ENCODE results near the gene ZBTB7A.

Gene ZBTB7A

DNA sequence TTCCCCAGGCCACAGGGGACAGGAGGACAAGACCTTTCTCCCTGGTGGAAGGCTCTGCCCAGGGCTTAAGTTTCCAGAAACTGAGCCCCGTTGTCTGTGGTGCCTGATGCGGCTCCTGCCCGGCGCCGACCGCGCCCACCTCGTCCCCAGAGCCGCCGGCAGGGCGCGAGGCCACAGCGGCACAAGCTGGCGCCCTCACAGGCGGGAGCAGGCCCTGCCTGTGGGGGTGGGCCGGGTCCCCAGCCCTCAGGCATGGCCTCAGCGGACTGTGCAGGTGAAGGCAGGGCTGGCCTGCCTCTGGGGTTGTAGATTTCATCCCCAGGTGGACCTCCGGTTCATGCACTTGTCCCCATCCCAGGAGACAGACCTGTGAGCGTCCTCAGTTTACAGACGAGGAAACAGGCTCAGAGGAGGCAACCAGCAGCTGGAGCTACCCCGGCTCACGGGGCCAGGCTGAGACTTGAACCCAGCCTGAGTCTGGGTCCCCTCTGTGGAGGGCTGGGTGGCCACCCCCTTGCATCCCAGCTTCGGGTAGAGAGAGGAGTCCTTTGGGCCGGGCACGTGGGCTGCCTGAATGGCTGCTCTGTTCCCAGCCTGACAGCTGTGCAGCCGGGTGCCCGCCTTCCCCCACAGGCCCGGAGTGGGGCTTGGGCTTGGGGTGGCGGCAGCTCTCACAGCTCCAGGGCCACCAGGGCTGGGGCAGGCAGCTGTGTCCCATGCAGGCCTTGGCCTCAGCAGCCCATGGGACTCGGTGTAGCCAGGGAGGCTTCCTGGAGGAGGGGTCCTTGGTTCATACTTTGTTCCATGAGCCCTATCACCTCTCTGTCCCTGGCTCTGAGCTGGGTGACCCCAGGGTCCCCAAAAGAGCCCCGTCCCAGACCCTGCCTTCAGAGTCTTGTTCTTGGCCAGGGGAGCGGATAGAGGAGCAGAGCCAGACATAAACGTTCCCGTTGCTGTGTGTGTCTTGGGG lies 32.4 kb downstream of the ZBTB7A start:
- no peak for DNase-seq

DNA sequence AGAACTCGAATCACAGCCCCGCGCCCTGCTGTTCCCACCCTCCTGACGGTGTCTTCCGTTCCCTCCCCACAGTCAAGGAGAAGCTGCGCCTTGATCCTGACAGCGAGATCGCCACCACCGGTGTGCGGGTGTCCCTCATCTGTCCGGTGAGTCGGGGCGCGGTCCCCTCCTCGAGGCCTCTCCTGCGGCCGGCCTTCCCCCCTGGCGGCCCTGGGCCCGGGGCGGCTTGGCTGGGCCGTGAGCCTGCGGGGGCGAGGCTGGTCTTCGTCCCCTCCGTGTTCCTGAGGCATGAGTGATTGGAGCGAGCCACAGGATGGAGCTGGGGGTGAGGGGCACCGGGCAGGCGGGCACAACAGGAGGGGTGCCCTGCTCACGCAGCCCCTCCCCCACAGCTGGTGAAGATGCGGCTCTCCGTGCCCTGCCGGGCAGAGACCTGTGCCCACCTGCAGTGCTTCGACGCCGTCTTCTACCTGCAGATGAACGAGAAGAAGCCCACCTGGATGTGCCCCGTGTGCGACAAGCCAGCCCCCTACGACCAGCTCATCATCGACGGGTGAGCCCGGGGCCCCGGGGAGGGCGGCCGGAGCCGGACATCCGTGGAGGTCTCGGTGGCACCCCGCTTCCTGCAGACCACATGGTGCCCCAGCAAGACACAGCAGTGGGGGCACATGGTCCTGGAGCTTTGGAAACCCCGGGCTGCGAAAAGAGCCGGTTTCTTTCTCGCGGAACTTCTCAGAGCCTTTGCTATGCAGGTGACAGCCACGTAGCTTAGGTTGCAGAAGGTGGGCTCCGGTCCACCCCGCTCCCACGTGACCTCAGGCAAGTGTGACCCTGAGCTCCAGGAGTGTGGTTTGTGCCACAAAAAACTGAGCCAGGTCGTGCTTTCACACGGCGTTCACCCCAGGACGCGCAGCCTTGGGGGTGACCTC lies 33.4 kb downstream of the ZBTB7A start:
- no peak for DNase-seq

DNA sequence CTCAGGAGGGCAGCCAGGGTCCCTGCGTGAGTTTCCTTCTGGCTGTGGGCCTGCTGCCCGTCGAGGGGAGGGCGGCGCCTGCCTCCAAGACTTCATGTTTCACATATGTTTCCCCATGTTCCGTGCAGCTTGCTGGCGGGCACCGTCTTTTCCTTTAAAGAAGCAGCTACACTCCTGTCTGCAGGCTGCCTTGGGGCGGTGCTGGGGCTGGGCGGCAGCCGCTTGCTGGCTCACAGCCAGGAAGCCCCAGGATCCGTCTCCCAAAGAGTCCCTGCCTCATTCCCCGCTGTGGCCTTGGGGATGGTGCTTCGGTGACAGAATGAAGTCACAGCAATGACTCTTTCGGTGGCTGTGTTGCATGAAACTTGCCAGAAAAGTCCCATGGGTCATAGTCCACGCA lies 34.3 kb downstream of the ZBTB7A start:
- no peak for DNase-seq

- DNase-seq = no peak
Observed at GRCh38 chr19:4031420-4031819, 35.3 kb downstream of the ZBTB7A start.

DNA sequence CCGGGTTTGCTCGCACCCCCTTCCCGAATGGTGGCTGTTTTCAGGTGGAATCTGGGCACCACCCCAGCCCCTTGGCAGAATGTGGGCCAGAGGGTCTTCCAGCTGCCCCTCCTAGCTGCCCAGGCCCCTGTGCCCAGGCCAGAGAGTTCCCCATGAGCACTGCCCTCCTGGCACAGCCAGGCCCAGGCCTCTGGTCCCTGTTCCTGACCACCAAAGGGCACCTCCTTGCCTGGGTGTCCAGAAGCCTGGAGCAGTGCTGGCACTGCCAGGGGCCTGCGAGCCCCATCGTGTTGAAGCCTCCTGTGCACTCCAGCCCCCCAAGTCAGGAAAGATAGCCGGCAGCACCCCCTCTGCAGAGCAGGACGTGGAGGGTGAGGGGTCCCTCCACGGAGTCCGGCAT lies 35.7 kb downstream of the ZBTB7A start:
- DNase-seq = no peak

DNA sequence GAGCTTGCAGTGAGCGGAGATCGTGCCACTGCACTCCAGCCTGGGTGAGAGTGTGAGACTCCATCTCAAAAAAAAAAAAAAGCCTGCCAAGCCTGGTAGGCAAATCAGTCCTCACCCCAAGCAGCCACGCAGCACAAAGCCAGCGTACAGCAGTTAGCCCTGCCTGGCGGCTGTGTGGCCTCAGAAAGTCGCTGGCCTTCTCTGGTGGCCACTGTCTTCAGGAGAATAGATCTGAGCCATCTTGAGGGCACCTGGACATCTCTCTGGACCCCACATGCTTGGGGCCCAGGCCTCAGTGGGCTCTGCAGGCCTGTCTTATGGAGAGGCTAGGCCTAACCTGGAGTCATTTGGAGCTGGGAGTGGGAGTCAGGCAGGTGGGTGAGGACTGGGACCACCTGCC lies 36.1 kb downstream of the ZBTB7A start:
- DNase-seq = no peak

DNA sequence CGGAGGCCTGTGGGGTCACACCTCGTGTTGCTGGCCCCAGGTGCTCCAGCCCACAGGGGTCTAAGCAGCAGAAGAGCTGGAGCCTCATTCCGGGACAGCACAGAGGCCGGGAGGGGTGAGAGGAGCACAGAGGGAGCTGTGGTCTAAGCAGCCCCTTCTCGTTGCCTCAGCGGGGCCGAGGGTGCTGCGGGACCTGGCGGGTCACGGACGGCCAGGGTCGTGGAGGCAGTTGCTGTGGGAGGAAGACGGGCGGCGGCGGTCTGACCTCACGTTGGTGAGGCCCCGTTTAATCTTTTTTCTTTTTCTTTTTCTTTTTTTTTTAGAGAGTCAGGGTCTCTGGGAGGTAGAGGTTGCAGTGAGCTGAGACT lies 37.5 kb downstream of the ZBTB7A start:
- no peak for DNase-seq

- DNase-seq = no peak
Observed at GRCh38 chr19:4028334-4029246, 38.1 kb downstream of the ZBTB7A start.

GRCh38 chr19:4027146-4027545 lies 39.6 kb downstream of the ZBTB7A start:
- DNase-seq = no peak

GRCh38 chr19:4025317-4025716 lies 41.4 kb downstream of the ZBTB7A start:
- DNase-seq = no peak

- DNase-seq = no peak
Observed at GRCh38 chr19:4023600-4024398, 42.9 kb downstream of the ZBTB7A start.

DNA sequence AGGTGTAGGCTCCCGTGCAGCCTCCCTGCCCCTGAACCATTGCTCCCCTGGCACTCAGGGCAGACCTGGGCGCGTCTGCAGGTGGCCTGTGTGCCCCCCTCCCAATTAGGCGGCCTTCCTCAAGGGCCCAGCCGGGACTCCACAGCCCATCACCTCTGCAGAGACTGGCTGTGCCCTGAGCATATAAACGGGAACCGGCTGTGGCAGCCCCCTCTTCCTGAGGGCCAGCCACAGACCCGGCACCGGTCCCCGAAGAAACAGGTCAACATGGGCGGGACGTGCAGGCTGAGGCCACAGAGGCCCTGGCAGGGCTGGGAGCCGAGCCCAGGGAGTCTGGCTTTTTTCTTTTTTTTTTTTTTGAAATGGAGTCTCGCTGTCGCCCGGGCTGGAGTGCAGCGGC lies 47.1 kb downstream of the ZBTB7A start:
- no peak for DNase-seq

- no peak for DNase-seq
Observed at GRCh38 chr19:4018775-4019504, 47.8 kb downstream of the ZBTB7A start.

GRCh38 chr19:4018140-4018613 lies 48.5 kb downstream of the ZBTB7A start:
- DNase-seq = no peak

DNA sequence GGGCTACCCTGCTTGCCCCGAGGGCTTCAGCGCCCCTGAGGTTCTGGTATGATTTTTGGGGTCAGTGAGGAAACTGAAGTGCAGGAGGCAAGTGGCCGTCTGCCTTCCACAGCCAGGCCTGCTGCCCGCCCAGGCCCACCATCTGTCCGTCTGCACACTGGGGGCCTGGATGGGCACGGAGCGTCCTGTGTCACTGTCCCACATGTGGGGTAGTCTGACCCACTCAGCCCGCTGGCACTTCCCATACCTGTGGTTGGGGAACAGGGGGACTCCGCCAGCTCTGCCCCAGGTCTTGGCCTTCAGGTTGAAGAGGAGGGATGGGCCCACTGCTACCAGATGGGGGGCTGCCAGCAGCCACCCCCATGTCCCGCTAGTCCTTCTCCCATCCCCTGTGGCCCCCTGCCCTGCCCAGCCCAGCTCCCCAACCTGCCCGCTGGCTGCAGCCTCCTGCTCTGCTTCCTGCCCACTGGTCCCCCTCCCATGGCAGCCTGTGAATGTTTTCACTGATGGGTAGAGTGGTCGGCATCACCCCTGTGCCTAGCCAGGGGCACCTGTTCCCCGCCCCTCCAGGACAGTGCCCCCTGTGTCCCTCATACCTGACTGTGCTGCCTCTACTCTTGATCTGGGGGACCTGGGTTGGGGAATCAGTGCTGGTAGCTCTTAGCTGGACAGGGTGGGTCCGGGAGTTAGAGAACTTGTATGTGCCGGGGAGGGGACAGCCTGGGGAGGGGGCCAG lies 49.6 kb downstream of the ZBTB7A start:
- DNase-seq = no peak

GRCh38 chr19:4016486-4016885 lies 50.2 kb downstream of the ZBTB7A start:
- no peak for DNase-seq

- DNase-seq = no peak
Observed at GRCh38 chr19:4015705-4016402, 50.8 kb downstream of the ZBTB7A start.

- DNase-seq = no peak
Observed at GRCh38 chr19:4014541-4015491, 51.9 kb downstream of the ZBTB7A start.

All from NCI-H226 (cell line).